Hematopoietic multipotent progenitor cell treated with erythropoietin and hydrocortisone succinate and interleukin-3 and kit ligand, for 8 days (in vitro differentiated cells): ENCODE measurements around the gene SYT13.

Experiments used
- DNase-seq: peaks from one replicate; pipeline ENCODE4 v3.0.0-alpha.2; 2015

SYT13 gene, protein sequence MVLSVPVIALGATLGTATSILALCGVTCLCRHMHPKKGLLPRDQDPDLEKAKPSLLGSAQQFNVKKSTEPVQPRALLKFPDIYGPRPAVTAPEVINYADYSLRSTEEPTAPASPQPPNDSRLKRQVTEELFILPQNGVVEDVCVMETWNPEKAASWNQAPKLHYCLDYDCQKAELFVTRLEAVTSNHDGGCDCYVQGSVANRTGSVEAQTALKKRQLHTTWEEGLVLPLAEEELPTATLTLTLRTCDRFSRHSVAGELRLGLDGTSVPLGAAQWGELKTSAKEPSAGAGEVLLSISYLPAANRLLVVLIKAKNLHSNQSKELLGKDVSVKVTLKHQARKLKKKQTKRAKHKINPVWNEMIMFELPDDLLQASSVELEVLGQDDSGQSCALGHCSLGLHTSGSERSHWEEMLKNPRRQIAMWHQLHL

DNA sequence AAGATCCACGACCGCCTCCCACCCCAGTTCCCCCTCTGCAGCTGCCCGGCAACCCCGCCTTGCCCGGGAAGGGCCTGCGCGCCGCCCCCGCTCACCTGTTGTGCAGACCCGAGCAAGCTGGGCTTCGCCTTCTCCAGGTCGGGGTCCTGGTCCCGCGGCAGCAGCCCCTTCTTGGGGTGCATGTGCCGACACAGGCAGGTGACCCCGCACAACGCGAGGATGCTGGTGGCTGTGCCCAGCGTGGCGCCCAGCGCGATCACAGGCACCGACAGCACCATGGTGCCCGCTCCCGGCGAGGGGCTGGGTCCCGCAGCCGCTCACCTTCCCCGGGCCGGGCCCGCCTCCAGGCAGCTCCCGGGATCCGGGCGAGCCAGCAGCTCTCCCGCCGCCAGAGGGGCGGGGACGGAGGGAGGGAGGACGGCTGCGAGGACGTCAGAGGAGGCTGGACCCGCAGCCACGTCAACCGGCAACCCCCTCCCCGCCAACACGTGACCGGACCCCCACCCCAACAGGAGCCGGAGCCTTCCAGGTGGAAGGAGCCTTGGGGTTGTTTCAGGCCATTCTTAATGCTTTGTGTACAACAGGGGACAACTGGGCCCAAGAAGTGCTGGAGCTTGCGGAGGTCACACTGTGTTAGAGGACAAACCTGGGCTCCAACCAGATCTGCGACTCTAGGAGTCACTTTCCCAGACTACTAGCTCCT, at the start of gene SYT13:
SYT13 (minus strand) TSS at position 412 of the 703 bp plus-strand sequence; CDS start at position 278, 134 bp downstream.
- no peak for DNase-seq

DNA sequence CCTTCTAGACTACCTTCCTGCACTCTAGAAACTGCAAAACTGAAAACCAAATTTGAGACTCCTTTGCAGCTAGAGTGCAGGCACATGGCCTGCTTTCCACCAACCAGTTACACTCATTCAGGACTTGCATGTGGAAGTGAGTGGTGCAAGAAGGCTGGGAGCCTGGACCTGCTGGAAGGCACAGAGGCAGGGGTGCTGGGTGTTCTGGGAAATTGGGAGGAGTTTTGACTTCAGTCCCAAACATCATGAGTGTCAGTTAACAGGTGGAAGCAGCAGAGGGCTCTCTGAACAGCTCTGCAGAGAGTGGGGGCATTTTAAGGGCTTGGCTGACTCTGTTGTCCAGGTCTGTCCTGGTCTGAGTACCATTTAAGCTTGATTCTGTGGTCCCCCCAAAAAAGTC, 49.3 kb upstream of the SYT13 start:
- DNase-seq, result no peak

DNA sequence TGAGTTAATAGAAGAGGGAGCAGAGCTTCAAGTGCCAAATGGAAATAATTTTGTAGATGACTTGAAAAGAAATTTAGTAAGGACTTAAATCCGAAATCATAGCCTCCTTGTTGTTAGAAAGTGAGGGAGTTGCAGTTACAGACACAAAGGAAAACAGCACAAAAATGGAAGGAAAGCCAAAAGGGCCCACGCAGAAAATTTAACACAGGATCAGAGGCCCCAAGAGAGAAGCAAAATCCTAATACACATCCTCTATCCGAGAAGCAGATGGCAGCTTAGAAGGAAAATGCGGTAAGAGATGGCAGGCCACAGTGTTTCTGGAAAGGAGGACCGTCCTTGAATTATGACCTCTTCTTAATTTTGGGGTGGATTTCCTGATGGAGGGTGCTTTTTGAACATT, 48.7 kb upstream of the SYT13 start:
- no peak for DNase-seq

DNA sequence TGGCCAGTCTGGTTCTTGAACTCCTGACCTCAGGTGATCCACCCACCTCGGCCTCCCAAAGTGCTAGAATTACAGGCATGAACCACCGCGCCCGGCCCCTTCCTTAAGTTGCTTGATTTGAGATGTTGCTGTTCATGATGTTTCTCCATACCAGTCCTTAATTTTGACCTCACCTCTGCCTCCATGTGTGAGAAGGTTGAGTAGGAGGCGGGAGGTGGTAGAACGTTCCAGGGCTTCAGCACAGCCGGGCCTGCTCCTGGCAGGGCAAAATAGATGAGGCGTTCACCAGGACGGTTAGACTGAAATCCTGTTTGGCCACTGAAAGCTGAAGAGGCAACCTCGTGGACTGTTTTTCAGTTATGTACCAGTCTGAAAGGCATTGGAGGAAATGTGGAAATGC, 48.3 kb upstream of the SYT13 start:
- DNase-seq, result no peak

DNA sequence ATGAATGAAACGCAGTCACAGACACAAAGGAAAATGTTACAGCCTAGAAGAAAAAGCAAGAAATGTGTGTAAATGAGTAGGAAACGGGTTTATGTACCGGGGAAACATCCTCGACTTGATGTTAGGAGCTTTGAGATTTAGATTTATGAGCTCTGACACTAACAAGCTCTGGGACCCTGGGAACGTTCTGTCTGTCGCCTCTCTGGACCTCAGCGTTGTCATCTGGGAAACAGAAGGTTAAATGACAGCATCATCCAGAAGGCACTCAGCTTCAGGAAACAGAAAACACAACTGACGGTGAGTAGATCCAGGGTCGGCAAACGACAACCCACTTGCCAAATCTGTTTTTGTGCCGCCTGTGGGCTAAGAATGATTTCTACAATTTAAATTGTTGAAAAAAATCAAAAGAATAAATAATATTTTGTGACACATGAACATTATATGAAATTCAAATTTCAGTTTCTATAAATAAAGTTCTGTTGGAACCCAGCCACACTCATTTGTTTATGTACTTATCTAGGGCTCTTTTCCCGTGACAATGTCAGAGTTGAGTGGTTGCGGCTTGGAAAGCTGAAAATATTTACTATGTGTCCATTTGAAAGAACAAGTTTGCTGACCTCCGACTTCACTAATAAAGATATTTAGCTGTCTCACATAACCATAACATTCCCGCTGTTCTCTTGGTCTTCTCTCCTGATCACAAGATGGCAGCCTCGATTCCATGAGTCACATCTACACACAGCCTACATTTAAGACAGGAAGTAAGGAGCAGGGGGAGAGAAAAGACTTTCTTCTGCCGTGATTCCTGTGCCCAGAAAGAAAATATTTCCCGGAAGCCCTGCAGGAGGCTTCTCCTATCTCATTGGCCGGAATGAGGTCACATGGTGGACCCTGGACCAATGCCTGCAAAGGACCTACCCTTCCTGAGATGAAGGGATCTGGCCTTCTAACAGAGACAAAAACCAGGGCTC, 47.1 kb upstream of the SYT13 start:
- DNase-seq, result peak; percentile 22

DNA sequence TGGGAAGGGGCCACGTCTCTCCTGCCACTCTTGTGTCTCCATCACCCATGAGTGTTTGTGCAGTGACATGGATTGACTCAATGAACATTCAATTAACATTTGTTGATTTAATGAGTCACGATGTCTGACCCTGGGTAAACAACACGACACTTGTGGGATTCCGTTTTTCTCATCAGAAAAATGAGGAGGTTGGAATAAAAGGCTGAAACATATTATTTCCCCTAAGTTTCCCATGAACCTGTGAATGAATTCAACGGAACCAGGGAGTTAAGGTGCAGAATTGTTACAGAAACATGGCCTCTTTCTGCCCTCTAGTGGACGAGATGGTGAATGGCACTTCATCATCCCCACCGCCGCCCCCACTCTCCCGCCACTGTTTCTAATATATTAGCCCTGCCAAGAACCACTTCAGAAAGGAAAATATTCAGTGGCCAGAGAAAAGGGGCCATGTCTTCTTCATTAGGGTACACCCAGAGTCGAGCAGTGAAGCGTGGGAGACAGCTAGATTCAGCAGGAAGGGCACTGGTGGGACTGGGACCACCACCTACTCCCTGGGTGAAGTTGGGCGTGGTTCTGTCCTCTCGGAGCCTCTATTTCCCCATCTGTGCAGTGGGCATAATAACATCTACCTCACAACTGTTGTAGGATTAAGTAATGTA, 46.3 kb upstream of the SYT13 start:
- peak; percentile 35 for DNase-seq

DNA sequence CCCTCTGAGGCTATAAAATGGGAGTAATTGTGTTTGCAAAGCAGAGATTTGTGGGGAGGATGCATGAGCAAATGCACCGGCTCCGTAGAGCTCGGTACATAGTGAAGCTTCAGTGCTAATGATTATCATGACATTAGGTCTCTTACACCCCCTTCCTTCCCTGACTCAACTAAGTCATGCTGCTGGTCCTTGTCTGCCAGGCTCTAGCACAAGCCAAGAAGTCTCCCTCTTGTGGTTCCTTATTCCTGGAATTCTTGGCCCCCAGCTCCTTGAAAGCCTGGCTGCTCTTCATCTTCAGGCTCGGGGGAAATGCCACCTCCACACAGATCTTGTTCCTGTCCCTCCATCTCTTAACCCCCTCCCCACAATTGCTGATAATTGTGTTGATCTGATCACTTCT, 45.7 kb upstream of the SYT13 start:
- DNase-seq, result no peak

DNA sequence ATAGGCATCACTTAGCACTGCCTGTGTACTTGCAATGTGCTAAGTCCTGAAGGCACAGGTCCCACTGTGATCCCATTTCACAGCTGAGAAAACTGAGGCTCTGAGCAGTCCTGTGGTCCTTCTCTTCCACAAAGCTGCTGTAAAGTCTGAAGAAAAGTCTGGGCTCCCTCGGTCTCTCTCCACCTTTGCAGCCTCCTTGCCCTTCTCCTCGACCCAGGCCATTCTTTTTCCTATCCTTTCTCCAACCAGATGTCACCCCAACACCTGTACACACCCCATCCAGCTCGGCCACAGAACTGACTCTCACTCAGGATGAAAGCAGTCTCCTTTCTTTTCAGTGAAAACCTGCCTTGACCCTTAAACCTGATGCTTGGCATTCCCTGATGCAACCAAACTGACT, 42.6 kb upstream of the SYT13 start:
- no peak for DNase-seq

DNA sequence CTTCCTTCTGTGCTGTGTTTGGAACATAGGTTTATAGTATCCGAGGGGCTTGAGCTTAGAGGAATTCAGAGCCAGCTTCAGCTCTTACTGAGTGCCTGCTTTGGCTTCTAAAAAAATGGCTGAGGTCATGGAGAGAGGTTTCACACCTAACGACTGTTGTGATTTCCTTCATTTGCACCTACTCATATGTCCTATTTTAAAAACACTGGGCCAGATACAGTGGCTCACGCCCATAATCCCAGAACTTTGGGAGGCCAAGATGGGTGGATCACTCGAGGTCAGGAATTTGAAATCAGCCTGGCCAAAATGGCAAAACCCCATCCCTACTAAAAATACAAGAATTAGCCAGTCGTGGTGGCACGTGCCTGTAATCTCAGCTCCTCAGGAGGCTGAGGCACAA, 38.3 kb upstream of the SYT13 start:
- DNase-seq, result no peak

DNA sequence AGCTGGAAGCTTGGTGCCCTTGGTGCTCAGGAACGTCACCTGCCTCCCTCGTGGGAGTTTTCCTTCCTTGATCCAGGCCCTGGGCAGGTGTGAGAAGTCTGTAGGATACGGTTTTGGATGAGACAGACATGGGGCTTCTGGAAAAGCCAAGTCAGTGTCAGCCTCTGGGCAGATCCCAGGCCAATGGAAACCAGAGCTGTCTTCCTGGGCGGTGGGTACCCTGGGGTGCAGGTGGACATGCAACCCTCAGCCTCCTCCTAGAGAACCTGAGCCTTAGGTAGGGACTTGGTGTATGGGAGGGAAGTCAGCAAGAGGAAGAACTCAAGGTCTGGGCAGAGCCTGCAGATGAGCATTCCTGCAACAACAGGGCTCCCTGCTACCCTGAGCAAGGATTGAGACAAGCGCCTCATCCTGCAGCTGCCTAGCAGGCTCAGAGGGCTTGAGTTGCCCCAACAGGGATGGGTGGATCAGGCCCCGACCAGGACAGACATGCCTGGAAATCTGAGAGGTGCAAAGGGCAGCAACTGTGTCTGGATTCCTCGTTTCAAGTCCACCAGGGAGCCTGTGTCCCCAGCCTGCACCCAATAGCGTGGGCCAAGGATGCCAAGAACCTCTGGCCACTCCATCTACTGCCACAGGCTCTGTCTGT, 37.6 kb upstream of the SYT13 start:
- no peak for DNase-seq

DNA sequence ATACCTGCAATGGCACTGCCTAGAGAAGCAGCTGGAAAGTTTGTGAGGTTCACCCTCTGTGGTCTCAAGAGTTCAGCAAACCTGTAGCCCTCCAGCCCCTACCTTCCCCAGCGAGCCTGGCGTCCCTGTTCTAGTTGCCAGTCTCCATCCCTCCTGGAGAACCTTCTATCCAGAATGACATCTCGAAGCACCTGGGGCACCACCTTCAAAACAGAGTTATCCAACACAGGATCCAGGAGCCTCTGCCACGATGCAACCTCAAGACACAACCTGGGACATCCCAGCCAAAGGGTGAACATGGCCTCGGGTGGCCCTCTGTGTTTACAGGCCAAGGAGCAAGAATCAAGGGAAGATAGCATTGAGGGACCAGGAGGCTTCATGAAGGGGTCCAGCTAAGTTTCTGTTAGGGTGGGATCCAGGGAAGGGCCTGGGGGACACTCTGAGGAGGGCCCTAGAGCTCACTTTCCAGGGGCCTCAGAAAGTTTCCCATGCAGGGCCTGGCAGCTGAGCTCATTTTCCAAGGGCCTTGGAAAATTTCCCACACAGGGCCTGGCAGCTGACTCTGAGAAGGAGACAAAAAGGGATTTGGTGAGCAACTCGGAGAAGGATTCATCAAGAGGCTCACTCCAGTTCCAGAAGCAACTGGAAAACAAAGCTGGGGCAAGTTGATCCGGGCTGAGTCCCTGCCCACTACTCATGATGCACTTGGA, 36.9 kb upstream of the SYT13 start:
- no peak for DNase-seq

DNA sequence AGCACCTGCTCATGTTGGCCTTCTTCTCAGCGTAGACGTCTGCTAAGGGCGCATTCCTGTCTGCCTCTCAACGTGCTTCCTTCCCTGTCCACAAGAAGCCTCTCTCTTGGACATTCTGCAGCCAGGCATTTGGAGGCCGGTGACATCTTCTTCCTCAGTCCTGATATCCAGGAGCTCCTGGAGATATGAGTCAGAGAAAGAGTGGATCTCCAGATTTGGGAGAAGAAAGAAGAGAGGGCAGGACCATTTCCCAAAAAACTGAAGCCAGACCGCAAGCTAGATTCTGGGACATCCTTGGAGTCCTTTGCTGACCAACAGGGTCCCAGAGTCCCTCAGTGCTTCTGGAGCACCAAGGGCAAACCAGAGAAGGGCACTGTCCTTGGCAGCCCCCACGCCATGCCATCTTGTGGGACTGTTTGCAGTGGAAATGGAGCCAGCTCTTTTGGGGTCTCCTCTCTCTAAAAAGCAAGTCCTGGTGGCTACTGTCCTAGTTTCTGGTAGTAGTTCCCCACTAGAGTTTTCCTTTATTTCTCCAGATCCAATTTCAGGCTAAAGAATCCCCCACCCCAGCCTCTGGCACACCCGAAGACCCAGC, 36.1 kb upstream of the SYT13 start:
- DNase-seq, result no peak

DNA sequence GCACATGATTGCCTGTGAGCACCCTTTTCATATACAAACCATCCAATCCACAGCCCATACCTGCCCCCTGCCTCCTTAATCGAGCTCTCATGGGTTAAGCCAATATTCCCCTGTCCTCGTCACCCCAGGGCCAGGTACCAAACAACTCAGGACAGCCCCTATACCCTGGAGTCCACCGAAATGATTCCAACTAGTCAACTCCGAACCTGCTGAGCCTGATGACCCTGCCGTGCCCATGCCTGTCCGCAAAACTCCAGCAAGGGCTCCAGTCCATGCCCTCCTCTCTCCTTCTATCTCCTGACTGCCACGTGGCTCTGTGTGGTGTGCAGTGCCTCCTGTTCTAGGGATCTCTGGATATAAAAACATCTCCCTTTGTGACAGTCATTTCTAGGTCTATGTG, 35.5 kb upstream of the SYT13 start:
- DNase-seq, result no peak

DNA sequence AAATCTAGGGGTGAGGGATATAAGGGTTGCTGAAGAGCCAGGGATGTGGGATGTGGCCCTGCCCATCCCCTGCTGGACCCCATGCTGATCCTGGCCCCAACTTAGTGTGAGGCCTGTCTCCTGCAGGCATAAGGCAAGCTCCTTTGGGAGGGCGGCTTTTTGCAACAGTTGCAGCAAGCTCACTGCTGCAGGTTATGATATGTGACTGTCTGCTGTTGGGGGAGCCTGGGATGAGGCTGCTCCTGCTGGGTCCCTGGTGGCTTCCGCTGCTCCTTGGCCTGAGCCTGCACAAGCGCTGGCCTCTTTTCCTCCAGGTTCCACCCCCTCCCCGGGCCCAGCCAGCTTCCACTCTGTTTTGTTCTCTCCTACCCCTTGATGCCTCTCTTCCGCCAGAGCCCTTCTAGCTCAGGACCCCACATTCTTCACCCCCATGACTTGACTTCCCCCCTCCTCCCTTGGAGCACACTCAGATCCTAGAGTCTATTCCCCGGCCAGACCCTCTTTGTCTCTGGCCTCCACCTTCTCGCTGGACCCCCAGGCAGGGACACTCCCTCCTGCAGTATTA, 35.0 kb upstream of the SYT13 start:
- no peak for DNase-seq

DNA sequence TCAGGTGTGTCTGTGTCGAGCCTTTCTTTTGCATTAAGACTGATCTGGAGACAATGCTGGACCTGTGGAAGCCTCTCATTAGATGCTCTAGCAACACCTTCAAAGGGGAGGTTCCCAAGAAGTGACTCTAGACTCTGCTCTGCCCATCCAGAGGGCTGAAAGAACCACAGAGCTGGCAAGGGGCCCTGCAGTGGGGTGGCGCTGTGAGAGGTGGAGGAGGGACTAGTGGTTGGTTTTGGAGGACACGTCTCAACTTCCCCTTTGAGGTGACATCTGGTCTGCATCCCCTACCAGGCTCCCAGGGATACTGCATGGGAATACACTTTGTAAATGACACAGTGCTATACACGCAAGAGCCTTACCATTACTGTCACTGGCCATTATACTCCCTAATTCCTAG, 34.2 kb upstream of the SYT13 start:
- no peak for DNase-seq

DNA sequence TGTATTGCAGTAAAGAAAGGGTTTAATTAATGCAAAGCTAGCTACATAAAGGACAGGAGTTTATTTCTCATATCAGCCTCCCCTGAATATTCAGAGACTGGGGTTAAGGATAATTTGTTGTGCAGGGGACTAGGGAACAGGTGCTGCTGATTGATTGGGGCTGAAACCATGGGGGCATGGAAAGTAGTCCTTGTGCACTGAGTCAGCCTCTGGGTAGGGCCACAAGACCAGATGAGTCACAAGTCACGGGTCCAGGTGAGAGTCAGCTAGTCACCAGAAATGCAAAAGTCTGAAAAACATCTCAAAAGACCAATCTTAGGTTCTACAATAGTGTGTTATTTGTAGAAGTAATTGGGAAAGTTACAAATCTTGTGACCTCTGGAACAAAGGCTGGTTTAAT, 32.9 kb upstream of the SYT13 start:
- no peak for DNase-seq

DNA sequence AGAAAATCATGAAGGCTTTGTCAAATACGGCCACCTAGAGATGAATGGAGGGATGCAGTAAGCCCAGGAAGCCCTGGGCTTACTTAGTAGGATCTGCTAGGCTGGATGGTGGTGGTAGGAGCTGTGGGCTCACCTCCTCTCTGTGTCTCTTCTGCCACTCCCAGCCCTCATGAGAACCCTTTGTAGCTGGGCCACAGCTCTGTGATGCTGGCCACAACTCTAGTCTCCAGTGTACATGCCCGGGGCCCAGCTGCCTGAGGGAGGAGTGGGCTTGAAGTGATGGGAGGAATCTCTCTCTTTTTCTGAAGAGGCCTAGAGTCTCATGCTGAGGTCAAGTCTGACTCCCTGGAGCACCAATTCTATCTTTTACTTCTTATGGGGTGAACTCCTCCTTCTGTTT, 32.4 kb upstream of the SYT13 start:
- no peak for DNase-seq

DNA sequence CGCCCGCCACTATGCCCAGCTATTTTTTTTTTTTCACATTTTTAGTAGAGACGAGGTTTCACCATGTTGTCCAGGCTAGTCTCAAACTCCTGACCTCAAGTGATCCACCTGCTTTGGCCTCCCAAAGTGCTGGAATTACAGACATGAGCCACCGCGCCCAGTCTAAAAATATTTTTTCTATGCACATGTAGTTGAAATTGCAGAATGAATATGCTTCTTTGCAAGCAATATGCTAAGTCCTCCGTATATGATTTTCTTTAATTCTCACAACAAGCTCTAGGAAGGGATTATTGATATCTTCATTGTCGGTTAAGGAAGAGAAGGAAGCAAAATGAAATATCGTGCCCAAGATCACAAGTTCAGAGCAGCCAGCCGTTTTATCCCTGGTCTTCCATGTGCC, 30.1 kb upstream of the SYT13 start:
- no peak for DNase-seq

DNA sequence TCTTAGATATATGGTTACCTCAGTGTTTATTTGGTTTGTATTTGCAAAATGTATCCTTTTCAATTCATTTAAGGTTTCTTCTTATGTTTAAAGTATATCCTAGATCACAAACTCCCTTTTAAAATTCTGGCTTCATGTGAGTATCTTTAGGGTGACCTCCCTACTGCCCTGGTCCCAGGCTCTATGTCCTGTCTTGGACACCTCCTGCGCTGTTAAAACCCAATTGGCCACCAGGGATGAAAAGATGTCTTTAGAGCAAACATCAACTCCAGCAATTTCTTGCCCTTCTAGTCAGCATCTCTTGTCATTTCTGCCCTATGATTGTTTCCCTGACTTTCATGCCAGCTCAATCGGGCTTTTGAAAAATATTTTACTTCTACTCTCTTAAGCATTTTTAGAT, 28.8 kb upstream of the SYT13 start:
- DNase-seq, result no peak

DNA sequence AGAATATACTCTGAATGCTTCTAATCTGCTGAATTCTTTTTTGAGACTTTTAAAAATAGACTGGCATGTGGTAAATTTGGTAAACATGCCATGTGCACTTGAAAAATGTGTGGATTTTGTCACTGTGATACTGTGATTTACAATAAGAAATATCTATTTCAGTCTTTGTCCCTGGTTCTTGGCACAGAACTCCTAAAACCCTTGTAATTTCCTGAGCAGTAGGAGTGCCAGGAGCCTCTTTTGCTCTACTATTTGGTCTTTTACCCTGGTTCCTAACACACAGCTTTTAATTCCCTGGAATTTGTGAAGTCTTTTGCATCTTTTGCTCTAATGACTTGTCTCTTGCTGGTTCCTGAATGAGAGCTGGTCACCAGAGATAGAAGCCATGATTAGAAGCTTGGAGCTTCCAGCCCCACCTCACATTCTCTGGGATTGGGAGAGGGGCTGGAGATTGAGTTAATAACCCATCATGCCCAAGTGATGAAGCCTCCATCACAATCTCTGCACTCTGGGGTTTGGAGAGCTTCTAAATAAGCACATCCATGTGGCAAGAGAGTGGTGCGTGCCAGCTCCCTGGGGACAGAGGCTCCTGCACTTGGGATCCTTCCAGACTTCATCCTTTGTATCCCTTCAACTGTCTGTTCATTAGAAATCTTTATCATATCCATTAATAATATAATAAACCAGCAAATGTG, 27.2 kb upstream of the SYT13 start:
- DNase-seq, result no peak
